ENCODE measurements around the gene TRIM33.
"Not testable (repeated sequence)": the region's sequence is repeated elsewhere in the genome, so short reads cannot be mapped to it uniquely, and the experiment has no call there.

The TRIM33 gene

DNA sequence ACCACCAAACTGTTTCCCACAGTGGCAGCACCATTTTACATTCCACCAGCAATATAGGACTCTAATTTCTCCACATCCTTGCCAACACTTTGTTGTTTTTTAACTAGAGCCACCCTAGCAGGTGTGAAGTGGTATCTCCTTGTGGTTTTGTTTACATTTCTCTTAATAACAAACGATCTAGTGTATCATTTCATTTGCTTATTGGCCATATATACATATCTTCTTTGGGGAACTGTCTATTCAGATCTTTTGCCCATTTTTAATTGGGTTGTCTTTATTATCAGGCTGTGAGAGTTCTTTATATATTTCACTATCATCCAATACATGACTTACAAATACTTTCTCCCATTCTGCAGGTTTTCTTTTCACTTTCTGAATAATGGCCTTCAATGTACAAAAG is 18.0 kb downstream of the TRIM33 start:
- Histone ChIP-seq H3K27ac (ENCODE audit: low read depth, low read length) (no peak overlapping the region), H3K4me3 (ENCODE audit: low read depth, low read length) (no peak overlapping the region), H3K4me1 (ENCODE audit: control insufficient read depth, insufficient read depth, low read length, unreplicated experiment) (no peaks in the 10 kb centered on the region), H2AFZ (ENCODE audit: low read length, unreplicated experiment) (no peak overlapping the region), H3K79me2 (ENCODE audit: control insufficient read depth, insufficient read depth, low read length, unreplicated experiment) (peaks cover 77% of the 10 kb centered on the region), H3K27me3 (ENCODE audit: insufficient read depth, low read length) (no peaks in the 10 kb centered on the region), H3K36me3 (ENCODE audit: insufficient read depth, low read length) (peaks cover 6% of the 10 kb centered on the region)

GRCh38 chr1:114490274-114490693 is 20.7 kb downstream of the TRIM33 start:
- H3K27ac ChIP-seq (ENCODE audit: low read depth, low read length): no peak overlapping the region
- H3K4me1 ChIP-seq (ENCODE audit: control insufficient read depth, insufficient read depth, low read length, unreplicated experiment): peaks cover 3% of the 10 kb centered on the region
- H3K4me3 ChIP-seq (ENCODE audit: low read depth, low read length): no peak overlapping the region
- H3K36me3 ChIP-seq (ENCODE audit: insufficient read depth, low read length): peaks cover 6% of the 10 kb centered on the region
- H3K79me2 ChIP-seq (ENCODE audit: control insufficient read depth, insufficient read depth, low read length, unreplicated experiment): peaks cover 81% of the 10 kb centered on the region
- H3K27me3 ChIP-seq (ENCODE audit: insufficient read depth, low read length): no peaks in the 10 kb centered on the region
- no peak overlapping the region for H2AFZ ChIP-seq (ENCODE audit: low read length, unreplicated experiment)

DNA sequence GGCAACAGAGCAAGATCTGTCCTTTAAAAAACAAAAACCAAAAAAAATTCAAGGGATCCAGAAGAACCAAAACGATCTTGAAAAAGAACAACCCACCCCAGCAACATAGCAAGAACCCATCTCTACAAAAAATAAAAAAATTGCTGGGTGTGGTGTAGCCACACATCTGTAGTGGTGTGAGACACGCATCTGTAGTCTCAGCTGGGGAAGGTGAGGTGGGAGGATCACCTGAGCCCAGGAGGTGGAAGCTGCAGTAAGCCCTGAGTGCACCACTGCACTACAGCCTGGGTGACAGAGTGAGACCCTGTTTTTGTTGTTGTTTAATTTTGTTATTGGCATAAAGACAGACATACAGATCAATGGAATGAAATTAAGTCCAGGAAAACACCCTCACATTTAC is 22.3 kb downstream of the TRIM33 start:
- H3K27ac ChIP-seq (ENCODE audit: low read depth, low read length): no peak overlapping the region
- H3K79me2 ChIP-seq (ENCODE audit: control insufficient read depth, insufficient read depth, low read length, unreplicated experiment): peaks cover 79% of the 10 kb centered on the region
- H3K36me3 ChIP-seq (ENCODE audit: insufficient read depth, low read length): peaks cover 6% of the 10 kb centered on the region
- peaks cover 4% of the 10 kb centered on the region for H3K4me1 ChIP-seq (ENCODE audit: control insufficient read depth, insufficient read depth, low read length, unreplicated experiment)
- H3K4me3 ChIP-seq (ENCODE audit: low read depth, low read length): no peak overlapping the region
- no peaks in the 10 kb centered on the region for H3K27me3 ChIP-seq (ENCODE audit: insufficient read depth, low read length)
- H2AFZ ChIP-seq (ENCODE audit: low read length, unreplicated experiment): no peak overlapping the region

DNA sequence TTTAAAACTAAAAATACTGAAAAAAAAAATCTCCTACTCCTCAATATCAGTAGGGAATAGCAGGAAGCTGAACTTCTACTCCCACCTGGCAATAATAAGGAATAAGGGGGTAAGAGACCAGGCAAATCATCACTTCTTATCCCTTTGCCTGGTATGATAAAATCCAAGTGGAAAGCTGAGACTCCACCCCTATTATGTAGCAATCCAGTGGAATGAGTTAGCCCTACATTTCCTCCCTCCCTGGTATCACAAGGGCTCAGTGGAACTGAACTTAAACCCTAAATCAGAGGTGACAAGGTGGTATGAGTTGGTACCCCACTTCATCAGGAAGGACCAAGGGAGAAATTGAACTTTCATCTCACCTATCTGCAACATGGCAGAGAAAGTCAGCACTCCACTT is 25.7 kb downstream of the TRIM33 start:
- Histone ChIP-seq H3K4me1 (ENCODE audit: control insufficient read depth, insufficient read depth, low read length, unreplicated experiment) (peaks cover 4% of the 10 kb centered on the region), H3K27ac (ENCODE audit: low read depth, low read length) (no peak overlapping the region), H2AFZ (ENCODE audit: low read length, unreplicated experiment) (no peak overlapping the region), H3K27me3 (ENCODE audit: insufficient read depth, low read length) (no peaks in the 10 kb centered on the region), H3K79me2 (ENCODE audit: control insufficient read depth, insufficient read depth, low read length, unreplicated experiment) (peaks cover 70% of the 10 kb centered on the region), H3K4me3 (ENCODE audit: low read depth, low read length) (no peak overlapping the region), H3K36me3 (ENCODE audit: insufficient read depth, low read length) (no peaks in the 10 kb centered on the region)

DNA sequence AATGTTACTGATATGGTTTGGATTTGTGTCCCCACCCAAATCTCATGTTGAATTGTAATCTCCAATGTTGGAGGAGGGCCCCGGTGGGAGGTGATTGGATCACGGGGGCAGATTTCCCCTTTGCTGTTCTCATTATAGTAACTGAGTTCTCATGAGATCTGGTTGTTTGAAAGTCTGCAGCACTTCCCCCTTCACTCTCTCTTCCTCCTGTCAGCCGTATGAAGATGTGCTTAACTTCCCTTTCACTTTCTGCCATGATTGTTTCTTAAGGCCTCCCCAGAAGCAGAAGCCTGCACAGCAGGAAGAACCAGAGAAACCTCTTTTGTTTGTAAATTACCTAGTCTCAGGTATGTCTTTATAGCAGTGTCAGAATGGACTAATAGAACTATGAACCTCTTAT is 28.4 kb downstream of the TRIM33 start:
- Histone ChIP-seq H3K36me3 (ENCODE audit: insufficient read depth, low read length) (no peaks in the 10 kb centered on the region; the same call in 1 of the 2 replicates), H3K27ac (ENCODE audit: low read depth, low read length) (no peak overlapping the region), H2AFZ (ENCODE audit: low read length, unreplicated experiment) (no peak overlapping the region), H3K27me3 (ENCODE audit: insufficient read depth, low read length) (no peaks in the 10 kb centered on the region), H3K79me2 (ENCODE audit: control insufficient read depth, insufficient read depth, low read length, unreplicated experiment) (peaks cover 66% of the 10 kb centered on the region), H3K4me1 (ENCODE audit: control insufficient read depth, insufficient read depth, low read length, unreplicated experiment) (peaks cover 4% of the 10 kb centered on the region), H3K4me3 (ENCODE audit: low read depth, low read length) (no peak overlapping the region)

GRCh38 chr1:114479636-114480035 is 31.4 kb downstream of the TRIM33 start:
- not testable (repeated sequence) for H3K4me1 ChIP-seq (ENCODE audit: control insufficient read depth, insufficient read depth, low read length, unreplicated experiment); H2AFZ ChIP-seq (ENCODE audit: low read length, unreplicated experiment); H3K36me3 ChIP-seq (ENCODE audit: insufficient read depth, low read length); H3K27me3 ChIP-seq (ENCODE audit: insufficient read depth, low read length); H3K4me3 ChIP-seq (ENCODE audit: low read depth, low read length); H3K27ac ChIP-seq (ENCODE audit: low read depth, low read length)
- peaks cover 68% of the 10 kb centered on the region for H3K79me2 ChIP-seq (ENCODE audit: control insufficient read depth, insufficient read depth, low read length, unreplicated experiment)

DNA sequence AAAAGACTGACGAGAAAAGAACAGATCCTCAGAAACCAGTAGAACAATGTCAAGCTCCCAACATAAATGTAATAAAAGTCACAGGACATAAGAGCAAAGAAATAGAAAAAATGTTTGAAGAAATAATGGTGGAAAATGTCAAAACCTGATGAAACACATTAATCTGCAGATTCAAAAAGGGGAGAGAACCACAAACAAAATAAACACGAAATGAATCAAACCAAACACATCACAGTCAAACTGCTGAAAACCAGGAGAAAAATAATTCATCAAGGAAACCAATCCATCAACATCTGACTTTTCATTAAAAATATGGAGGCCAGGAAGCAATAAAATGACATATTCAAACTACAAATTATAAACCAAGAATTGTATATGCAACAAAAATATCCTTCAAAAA is 31.9 kb downstream of the TRIM33 start:
- H3K27ac ChIP-seq (ENCODE audit: low read depth, low read length): no peak overlapping the region
- H2AFZ ChIP-seq (ENCODE audit: low read length, unreplicated experiment): no peak overlapping the region
- peaks cover 66% of the 10 kb centered on the region for H3K79me2 ChIP-seq (ENCODE audit: control insufficient read depth, insufficient read depth, low read length, unreplicated experiment)
- no peaks in the 10 kb centered on the region for H3K27me3 ChIP-seq (ENCODE audit: insufficient read depth, low read length)
- no peak overlapping the region for H3K4me3 ChIP-seq (ENCODE audit: low read depth, low read length)
- peaks cover 6% of the 10 kb centered on the region for H3K4me1 ChIP-seq (ENCODE audit: control insufficient read depth, insufficient read depth, low read length, unreplicated experiment)
- H3K36me3 ChIP-seq (ENCODE audit: insufficient read depth, low read length): no peaks in the 10 kb centered on the region; the same call in 1 of the 2 replicates

DNA sequence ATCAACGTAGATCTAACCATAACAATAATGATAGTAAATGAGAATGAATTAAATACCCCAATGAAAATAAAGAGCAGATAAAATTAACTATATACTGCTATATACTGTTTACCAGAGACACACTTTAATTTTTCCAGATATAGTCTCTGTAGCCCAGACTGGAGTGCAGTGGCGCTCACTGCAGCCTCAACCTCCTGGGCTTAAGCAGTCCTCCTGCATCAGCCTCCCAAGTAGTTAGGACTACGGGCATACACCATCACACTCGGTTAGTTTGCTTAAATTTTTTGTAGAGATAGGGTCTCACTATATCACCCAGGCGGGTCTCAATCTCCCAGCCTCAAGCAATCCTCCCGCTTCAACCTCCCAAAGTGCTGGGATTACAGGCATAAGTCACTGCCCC is 37.2 kb downstream of the TRIM33 start:
- H3K4me3 ChIP-seq (ENCODE audit: low read depth, low read length): no peak overlapping the region
- H3K27me3 ChIP-seq (ENCODE audit: insufficient read depth, low read length): no peaks in the 10 kb centered on the region
- no peak overlapping the region for H3K27ac ChIP-seq (ENCODE audit: low read depth, low read length)
- H3K4me1 ChIP-seq (ENCODE audit: control insufficient read depth, insufficient read depth, low read length, unreplicated experiment): peaks cover 14% of the 10 kb centered on the region
- H2AFZ ChIP-seq (ENCODE audit: low read length, unreplicated experiment): no peak overlapping the region
- no peaks in the 10 kb centered on the region; the same call in 1 of the 2 replicates for H3K36me3 ChIP-seq (ENCODE audit: insufficient read depth, low read length)
- H3K79me2 ChIP-seq (ENCODE audit: control insufficient read depth, insufficient read depth, low read length, unreplicated experiment): peaks cover 76% of the 10 kb centered on the region

DNA sequence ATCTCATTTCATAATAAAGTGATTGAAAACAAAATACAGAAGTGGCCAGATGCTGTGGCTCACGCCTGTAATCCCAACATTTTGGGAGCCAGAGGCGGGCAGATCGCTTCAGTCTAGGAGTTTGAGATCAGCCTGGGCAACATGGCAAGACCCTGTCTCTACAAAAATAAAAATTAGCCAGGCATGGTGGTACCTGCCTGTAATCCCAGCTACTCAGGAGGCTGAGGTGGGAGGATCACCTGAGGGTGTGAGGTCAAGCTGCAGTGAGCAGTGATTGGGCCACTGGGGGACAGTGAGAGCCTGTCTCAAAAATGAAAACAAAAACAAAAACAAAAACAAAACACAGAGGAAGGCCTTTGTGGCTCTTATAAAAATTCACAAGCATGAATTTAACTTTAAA is 38.6 kb downstream of the TRIM33 start:
- Histone ChIP-seq H3K27me3 (ENCODE audit: insufficient read depth, low read length) (no peaks in the 10 kb centered on the region), H3K79me2 (ENCODE audit: control insufficient read depth, insufficient read depth, low read length, unreplicated experiment) (peaks cover 78% of the 10 kb centered on the region), H3K4me1 (ENCODE audit: control insufficient read depth, insufficient read depth, low read length, unreplicated experiment) (peaks cover 17% of the 10 kb centered on the region), H3K4me3 (ENCODE audit: low read depth, low read length) (no peak overlapping the region), H3K27ac (ENCODE audit: low read depth, low read length) (no peak overlapping the region), H2AFZ (ENCODE audit: low read length, unreplicated experiment) (no peak overlapping the region), H3K36me3 (ENCODE audit: insufficient read depth, low read length) (no peaks in the 10 kb centered on the region)

DNA sequence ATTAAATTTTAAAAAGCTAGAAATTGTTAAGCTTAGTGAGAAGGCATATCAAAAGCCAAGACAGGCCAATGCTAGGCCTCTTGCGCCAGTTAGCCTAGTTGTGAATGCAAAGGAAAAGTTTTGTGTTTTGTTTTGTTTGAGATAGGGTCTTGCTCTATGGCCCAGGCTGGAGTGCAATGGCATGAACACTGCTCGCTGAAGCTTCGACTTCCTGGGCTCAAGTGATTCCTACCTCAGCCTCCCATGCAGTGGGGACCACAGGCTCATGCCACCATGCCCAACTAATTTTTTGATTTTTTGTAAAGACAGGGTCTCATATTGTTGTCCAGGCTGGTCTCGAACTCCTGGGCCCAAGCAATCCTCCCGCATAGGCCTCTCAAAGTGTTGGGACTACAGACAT is 40.3 kb downstream of the TRIM33 start:
- Histone ChIP-seq H3K4me3 (ENCODE audit: low read depth, low read length) (no peak overlapping the region), H3K36me3 (ENCODE audit: insufficient read depth, low read length) (no peaks in the 10 kb centered on the region), H3K27me3 (ENCODE audit: insufficient read depth, low read length) (no peaks in the 10 kb centered on the region), H2AFZ (ENCODE audit: low read length, unreplicated experiment) (no peak overlapping the region), H3K4me1 (ENCODE audit: control insufficient read depth, insufficient read depth, low read length, unreplicated experiment) (peaks cover 11% of the 10 kb centered on the region), H3K27ac (ENCODE audit: low read depth, low read length) (no peak overlapping the region), H3K79me2 (ENCODE audit: control insufficient read depth, insufficient read depth, low read length, unreplicated experiment) (peaks cover 78% of the 10 kb centered on the region)

DNA sequence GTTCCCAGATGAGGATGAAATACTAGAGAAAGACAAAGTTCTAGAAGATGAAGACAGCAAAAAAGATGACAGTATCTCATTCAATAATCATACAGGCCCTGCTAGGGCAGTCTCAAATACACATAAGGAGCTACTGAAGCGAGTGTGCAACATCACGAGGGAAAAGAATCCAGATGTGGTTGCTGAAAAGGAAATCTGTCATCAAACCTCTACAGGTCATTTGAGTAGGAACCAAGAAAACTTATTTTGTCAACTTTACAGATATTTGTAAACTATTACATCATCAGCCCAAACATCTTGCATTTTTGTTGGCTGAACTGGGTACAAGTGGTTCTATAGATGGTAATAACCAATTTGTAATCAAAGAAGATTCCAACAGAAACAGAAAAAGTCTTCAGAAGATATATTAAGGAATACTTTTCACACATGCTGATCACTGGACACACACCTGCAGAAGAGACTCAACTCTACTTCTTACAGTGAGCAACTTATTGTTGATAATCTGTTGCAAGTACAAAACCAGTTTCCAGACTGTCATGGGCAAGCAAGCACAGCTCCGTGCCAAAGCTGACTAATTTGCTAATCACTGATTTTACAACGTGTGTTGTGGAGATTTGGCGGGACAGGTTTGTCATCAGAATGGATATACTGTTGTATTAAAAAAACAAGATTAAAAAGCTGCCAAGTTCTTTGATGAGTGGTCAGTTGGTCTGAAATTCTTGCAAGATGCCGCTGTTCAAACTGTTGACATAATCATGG is 42.1 kb downstream of the TRIM33 start:
- H3K27me3 ChIP-seq (ENCODE audit: insufficient read depth, low read length): no peaks in the 10 kb centered on the region
- H3K79me2 ChIP-seq (ENCODE audit: control insufficient read depth, insufficient read depth, low read length, unreplicated experiment): peaks cover 77% of the 10 kb centered on the region
- no peak overlapping the region for H2AFZ ChIP-seq (ENCODE audit: low read length, unreplicated experiment)
- no peaks in the 10 kb centered on the region for H3K36me3 ChIP-seq (ENCODE audit: insufficient read depth, low read length)
- no peak overlapping the region for H3K27ac ChIP-seq (ENCODE audit: low read depth, low read length)
- H3K4me3 ChIP-seq (ENCODE audit: low read depth, low read length): no peak overlapping the region
- H3K4me1 ChIP-seq (ENCODE audit: control insufficient read depth, insufficient read depth, low read length, unreplicated experiment): peaks cover 11% of the 10 kb centered on the region

Data from ACC112 (cell line).